ENCODE measurements around the gene CPA5.

The CPA5 gene

GRCh38 chr7:130379019-130379418 is 34.4 kb downstream of the CPA5 start:
- no peak for DNase-seq (ENCODE audit: low read depth, low spot score)

DNA sequence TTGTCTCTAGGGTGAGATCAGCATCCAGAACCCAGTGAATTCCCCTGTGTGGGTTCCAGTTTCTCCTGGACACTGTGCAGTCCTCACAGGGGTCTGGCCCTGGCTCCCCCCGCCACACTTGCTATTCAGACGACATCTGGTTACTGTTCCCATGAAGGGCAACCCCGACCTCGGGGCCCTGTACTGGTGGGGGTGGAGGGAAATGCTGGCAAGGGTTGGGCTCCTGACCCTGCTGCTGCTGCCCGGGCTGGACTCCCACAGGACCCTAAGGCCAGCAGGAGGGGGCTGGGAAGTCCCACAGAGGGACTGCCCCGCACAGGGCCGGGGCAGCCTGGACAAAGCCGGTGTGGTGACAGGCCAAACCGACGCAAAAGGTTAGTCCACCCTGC is 34.9 kb downstream of the CPA5 start:
- DNase-seq (ENCODE audit: low read depth, low spot score): no peak

- DNase-seq (ENCODE audit: low read depth, low spot score): no peak
These were observed 35.6 kb downstream of the CPA5 start, which contains the start of gene CPA1 for GRCh38 chr7:130379921-130380860. Gene CPA1 (plus strand): TSS chr7:130380494. CDS start chr7:130380521, 27 bp downstream.

DNA sequence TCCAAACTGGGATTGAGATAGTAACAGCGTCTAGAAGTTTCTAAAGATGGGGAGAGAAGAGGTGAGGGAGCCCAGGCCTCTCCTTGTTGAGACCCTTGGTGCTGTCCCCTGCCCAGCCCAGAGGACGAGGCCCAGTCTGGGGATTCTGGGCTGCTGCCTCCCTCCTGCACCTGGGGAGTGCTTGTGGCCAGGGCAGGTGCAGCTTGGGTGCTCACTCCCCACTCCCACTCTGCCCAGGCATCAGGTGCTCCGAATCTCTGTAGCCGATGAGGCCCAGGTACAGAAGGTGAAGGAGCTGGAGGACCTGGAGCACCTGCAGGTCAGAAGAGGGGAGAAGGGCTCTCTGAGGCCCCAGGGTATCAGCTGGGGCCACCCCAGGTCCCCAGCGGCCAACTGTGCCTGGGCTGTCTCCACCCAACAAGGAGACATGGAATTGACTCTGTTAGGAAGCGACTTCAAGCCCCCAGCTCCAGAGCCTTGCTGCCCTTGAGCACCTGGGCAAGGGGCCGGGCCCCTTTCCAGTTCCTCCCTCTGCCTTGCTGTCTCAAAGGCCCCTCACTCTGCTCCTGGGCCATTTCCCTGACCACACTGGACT is 36.3 kb downstream of the CPA5 start:
- no peak for DNase-seq (ENCODE audit: low read depth, low spot score)

DNA sequence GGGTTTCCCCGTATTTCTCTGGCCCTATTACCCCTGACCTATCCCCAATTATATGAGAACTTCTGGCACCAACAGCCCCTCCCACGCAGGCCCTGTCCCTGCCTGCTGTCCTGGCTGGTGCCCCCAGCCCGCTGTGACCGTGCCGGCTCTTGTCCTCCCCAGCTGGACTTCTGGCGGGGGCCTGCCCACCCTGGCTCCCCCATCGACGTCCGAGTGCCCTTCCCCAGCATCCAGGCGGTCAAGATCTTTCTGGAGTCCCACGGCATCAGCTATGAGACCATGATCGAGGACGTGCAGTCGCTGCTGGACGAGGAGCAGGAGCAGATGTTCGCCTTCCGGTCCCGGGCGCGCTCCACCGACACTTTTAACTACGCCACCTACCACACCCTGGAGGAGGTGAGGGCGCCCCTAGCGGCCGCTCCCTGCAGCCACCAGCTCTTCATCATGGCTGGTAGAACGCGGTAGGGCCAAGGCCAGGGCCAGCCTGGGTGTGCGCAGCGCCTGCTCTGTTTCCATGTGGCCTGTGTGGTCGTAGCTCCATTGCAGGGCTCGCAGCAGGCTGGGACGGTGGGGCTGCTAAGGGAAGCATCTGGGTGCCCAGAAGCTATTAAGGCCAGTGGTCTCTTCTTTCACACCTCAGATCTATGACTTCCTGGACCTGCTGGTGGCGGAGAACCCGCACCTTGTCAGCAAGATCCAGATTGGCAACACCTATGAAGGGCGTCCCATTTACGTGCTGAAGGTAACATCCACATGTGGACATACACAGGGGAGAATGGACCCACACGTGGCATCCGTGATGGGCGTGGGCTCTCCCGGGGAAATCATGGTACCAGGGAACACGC is 37.1 kb downstream of the CPA5 start:
- DNase-seq (ENCODE audit: low read depth, low spot score): no peak

DNA sequence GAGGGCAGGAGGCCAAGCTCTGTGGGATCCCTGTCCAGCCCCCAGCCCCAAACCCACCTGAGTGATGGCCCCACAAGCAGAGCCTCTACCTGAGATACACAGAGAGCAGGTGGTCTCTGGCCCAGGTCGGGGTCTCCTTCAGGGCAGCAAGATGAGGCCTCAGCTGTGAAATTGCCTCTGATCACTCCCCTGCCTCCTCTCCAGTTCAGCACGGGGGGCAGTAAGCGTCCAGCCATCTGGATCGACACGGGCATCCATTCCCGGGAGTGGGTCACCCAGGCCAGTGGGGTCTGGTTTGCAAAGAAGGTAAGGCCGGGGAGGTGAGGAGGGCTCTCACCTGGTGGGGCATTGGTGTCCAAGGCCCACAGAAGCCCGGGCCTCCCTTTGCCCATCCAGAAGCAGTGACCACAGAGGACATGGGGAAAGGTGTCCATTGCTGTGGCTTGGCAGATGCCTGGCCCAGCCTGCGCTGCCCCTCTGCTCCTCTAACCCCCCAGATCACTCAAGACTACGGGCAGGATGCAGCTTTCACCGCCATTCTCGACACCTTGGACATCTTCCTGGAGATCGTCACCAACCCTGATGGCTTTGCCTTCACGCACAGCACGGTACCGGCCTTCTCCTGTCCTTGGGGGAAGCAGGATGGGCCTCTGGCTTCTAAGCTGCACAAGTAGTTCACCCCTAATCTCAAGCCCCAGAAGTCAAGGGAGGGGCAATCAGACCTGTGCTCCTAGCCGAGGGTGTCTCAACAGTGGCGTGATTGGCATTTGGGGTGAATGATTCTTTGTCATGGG is 38.8 kb downstream of the CPA5 start:
- DNase-seq (ENCODE audit: low read depth, low spot score): no peak

DNA sequence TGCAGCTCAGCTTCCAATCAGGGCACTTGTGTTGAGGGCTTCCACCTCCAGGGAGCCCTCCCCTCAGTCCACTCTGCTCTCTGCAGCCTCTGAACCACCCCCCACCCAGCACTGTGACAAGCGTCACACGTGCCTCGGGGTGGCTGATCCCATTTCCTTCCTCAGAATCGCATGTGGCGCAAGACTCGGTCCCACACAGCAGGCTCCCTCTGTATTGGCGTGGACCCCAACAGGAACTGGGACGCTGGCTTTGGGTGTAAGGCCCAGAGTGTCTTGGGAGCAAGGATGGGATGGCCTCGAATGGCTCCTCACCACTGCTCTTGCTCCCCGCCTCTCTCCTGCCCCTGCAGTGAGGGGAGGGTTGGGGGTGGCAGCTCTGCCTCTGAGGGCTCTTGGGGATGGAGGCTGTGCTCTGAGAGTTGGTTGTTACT is 39.8 kb downstream of the CPA5 start:
- DNase-seq (ENCODE audit: low read depth, low spot score): no peak

DNA sequence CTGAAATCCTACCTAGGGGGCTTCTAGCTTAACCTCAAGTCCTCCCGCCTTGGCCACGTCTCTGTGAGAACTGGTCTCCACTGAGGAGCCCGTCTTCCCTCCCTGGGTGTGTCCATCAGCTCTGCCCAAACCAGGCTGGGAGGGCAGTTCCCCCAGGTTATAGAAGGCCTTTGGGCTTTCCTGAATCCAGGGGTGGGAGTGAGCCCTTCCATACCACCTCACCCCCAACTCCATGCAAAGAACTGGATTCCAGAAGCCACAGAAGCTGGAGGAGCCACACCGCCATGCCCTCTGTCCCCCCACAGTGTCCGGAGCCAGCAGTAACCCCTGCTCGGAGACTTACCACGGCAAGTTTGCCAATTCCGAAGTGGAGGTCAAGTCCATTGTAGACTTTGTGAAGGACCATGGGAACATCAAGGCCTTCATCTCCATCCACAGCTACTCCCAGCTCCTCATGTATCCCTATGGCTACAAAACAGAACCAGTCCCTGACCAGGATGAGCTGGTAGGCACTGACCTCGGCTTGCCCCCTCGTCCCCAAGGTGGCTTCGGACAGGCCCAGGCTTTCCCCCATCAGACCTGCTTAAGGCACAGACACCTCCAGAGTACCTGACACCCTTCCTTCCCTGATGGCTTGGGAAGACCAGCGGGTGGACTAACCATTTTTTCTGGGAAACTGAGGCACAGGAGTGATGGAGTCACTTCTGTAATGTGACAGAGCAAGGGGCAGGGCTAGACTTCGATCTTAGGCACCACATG is 40.4 kb downstream of the CPA5 start:
- DNase-seq (ENCODE audit: low read depth, low spot score): no peak

DNA sequence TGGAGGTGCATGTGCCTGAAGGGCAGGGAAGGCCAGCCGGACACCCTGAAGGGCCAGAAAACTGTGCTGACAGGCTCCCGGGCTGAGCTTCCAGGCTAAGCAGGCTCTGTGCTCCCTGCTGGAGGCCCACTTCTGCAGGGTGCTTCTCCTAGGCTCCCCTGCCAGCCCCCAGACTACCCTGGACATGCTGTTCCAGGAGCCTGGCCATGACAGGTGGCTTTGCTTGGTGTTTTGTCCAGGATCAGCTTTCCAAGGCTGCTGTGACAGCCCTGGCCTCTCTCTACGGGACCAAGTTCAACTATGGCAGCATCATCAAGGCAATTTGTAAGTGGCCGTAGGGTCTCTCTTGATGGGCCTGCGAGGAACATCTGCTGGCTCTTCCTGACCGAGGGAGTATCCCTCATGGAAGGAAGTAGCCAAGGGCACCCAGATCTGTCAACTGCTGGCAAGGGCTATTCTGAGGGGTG is 41.0 kb downstream of the CPA5 start:
- DNase-seq (ENCODE audit: low read depth, low spot score): no peak

DNA sequence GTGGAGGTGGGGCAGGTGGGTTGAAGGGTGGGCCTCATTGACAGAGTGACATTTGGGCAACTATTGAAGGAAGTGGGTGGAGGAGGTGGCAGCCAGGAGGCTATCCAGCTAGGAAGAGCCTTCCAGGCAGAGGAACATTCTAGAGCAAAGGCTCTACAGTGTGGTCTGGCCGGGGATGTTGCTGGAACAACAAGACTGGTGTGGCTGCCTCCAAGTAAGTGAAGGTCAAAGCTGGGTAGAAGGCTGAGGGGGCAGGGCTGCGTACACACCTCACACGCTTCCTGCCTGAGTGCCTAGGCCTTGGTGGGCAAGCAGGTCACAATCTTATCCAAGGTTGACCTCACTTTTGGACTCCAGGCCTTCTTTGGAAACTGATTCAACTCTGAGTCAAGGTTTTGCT is 42.3 kb downstream of the CPA5 start:
- no peak for DNase-seq (ENCODE audit: low read depth, low spot score)

DNA sequence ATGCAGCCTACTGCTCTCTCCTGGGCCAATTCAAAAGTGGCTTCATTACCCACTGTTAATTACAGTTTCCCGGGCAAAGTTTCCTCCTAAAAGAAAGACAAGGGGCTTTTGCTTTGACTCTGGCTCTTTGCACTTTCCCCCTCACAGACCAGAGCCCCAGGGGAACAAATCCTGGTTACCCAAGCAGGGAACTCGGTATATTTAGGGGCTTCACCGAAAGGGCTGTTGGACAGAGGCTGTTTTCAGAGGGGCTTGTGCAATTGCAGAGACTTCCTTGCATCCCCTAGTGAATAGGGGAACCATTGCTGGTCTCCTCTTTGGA is 42.7 kb downstream of the CPA5 start:
- DNase-seq (ENCODE audit: low read depth, low spot score): no peak

GRCh38 chr7:130387628-130388403 is 43.2 kb downstream of the CPA5 start:
- DNase-seq (ENCODE audit: low read depth, low spot score): peak; percentile 76

- no peak for DNase-seq (ENCODE audit: low read depth, low spot score)
These were observed 44.1 kb downstream of the CPA5 start for GRCh38 chr7:130388671-130389070.

DNA sequence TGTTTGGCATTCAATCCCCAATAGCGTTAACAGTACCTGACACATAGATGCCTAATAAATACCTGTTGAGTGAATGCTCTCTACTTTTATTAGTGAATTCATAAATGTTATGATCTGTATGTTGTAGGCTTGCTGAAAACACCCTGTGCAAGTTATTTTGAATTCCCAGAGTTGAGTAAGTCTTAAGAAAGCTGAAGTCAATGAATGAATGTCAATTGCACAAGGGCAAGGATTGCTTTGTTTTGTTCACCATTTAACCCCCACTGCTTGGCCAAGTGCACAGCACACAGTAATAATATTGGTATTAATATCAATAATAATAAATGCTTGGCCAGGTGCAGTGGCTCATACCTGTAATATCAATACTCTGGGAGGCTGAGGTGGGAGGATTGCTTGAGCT is 45.9 kb downstream of the CPA5 start:
- no peak for DNase-seq (ENCODE audit: low read depth, low spot score)

DNA sequence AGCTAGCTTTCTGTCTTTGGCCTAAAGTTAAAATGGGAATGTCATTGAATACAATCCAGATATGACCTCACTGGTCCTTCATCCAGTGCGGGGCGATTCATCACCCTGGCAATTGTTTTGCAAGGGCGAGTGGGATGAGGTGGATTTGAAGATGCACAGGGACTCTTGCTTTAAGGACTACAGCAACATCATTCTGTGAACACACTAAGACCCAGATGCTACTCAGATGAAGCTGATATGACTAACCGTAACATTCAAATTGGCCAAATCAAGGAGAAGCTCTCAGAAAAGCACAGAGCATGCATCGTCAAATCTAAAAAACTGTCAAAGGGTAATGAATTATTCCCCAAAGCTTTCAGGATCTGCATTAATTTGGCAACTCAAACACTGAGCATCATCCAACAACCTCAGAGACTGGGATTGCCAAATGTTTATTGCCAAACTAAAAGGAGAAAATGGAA is 48.5 kb downstream of the CPA5 start:
- no peak for DNase-seq (ENCODE audit: low read depth, low spot score)

- no peak for DNase-seq (ENCODE audit: low read depth, low spot score)
These were observed 49.3 kb downstream of the CPA5 start for GRCh38 chr7:130393841-130394411.

DNA sequence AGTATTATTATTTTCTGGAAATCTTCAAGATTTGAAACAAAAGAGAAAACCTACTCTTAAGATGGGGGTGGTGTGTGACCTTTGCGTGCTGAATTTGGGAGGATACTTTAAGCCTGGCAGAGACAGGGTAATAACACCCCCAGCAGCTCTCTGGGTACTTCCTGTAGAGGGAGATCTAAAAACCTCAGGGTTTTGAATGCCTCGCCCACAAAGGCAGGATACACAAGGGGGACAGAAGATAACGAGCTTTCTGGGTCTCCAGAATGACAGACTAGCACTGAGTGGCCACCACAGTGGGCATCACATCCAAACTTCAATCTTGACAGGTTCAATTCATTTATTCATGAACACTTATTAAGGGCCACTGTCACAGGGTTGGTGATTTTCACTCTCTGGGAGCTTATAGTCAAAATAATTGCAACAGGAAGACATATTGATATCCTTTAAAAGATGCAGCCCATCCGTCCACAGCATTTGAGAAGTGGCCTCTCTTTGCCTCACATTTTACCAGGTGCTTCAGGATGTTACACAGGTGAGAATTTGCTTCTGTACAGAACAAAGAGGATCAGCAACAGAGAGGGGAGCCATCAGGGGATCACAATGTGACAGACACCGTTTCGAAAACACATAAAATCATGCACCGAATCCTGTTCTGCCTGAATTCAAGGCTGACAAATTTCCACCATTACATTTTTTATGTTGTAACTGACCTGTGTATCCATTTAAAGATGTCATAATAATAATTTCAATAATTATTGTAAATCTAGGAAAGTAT is 50.0 kb downstream of the CPA5 start:
- DNase-seq (ENCODE audit: low read depth, low spot score): no peak

DNA sequence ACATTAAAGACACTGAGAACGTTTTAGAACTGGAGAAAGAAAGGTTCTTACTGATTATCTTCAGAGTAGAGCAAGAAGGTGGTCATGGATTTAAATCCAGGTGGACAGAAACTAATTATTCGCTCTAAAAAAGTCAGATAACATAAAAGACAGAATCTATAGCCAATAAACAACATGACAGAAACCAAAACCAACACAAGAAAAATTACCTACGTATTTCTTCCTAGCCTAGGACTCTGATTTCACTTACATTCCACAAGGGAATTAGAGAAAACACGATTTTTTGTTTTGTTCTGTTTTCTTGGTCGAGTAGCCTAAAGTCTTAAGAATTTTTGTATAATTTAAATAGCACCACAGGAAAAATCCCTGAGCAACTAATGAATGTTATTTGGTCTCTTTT is 50.8 kb downstream of the CPA5 start:
- DNase-seq (ENCODE audit: low read depth, low spot score): no peak

DNA sequence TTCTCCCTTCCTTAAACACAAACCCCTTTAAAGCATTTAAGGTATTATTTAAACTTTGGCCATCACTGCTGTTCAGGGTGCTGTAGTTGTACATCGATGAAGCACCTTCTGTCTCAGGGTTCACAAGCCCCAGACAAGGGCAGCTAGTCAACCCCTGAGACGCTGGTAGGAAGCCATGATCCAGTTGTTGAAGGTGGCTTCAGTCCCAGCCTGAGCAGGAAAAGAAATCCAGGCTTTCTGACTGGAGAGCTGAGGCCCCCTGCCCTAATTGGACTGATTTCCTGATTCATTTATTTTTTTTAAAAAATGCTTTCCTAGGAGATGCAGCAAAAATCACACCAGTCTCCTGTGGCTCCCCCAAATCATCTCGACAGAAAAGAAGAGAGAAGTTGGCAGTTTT is 51.5 kb downstream of the CPA5 start:
- no peak for DNase-seq (ENCODE audit: low read depth, low spot score)

Measured in astrocyte of the hippocampus (primary cell).